Renal cortex interstitium (tissue), 15 donors: ENCODE results near the gene FRMPD1. TPM values are rescaled to one million over a fixed set of nuclear protein-coding genes. Genes with fewer than 3 reads are reported as not detected.
"Not testable (repeated sequence)": the region's sequence is repeated elsewhere in the genome, so short reads cannot be mapped to it uniquely, and the experiment has no call there.

Experiments
- DNase-seq, 11 donors: peaks; one replicate each; pipeline ENCODE4 v3.0.0-alpha.2; 2013; ENCODE audit warnings: low read depth in 9 of 11, low spot score in 4 of 11; ENCODE audit errors: extremely low read depth in 1 of 11
- long read RNA-seq, 16 experiments: transcript quantifications; one replicate each; lab custom pipeline, GENCODE V29; 2026
- polyA plus RNA-seq, 3 donors: library from polyadenylated mRNA; unstranded; fragments of 120-200 nt; gene quantifications; one replicate each; pipeline ENCODE4 v1.2.1, GENCODE V29; 2013; ENCODE audit not compliant: insufficient read length in 3 of 3

The FRMPD1 gene
- polyA plus RNA-seq, result 1 to 10 TPM in 2 of 3 donors, under 1 TPM in 1; 0.88 to 1.1 (median 1.0) TPM
- long read RNA-seq, donor 1, result 0 reads
- long read RNA-seq, donor 2, result 0 reads
- long read RNA-seq, donor 3, result 0 reads
- long read RNA-seq, donor 4, result 0 reads
- long read RNA-seq, donor 5, result 0 reads
- long read RNA-seq, donor 6, full-length matches to known transcripts, result 1 of 1 reads
- long read RNA-seq, donor 6, partial matches to known transcripts, result 0 of 1 reads
- long read RNA-seq, donor 6, other reads (novel, unspliced or antisense), result 0 of 1 reads
- long read RNA-seq, donor 7, result 0 reads
- long read RNA-seq, donor 8, result 0 reads
- long read RNA-seq, donor 9, result 0 reads
- long read RNA-seq, donor 10, result 0 reads
- long read RNA-seq, donor 11, result 0 reads
- long read RNA-seq, donor 12, result 0 reads
- long read RNA-seq, donor 13, result 0 reads
- long read RNA-seq, donor 14, result 0 reads
- long read RNA-seq, donor 15, result 0 reads
- long read RNA-seq, donor 16, result 0 reads

GRCh38 chr9:37650873-37651768 lies at the start of gene FRMPD1:
TSS of gene FRMPD1 (plus strand) at chr9:37650954. CDS start at chr9:37692642, 41,688 bp downstream.
- peak in 8 of 11 donors; percentile 57 to 75 (median 66) for DNase-seq

DNA sequence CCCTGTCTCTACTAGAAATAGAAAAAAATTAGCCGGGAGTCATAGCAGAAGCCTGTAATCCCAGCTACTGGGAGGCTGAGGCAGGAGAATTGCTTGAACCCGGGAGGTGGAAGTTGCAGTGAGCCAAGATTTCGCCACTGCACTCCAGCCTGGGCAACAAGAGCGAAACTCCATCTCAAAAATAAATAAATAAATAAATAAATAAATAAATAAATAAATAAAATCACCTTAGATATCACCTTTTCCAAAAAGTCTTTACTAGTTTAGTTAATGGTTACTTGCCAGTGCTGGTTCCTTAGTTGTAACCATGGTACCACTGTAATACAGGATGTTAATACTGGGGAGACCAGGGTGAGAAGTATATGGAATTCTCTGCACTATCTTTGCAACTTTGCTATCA lies 48.7 kb upstream of the FRMPD1 start:
- not testable (repeated sequence) for DNase-seq

DNA sequence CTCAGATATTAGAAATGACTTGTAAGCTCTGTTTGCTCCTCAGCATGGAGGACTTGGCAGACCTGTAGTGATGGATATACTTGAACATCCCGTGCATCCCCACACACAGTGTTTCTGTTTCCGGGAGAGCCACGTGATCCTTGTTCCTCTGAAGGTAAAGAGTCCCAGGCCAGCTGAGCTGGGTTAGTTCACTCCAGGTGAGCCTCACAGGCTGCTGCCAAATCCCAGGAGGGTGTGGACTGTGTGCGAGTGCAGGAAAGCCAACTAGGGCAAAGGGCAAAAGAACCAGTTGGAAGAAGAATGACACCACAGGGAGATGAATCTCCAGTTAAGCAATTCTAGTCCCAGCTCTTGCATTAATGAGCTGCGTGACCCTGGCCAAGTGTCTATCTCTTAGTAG lies 47.9 kb upstream of the FRMPD1 start:
- no peak for DNase-seq

- DNase-seq, result no peak
These were observed 46.5 kb upstream of the FRMPD1 start for GRCh38 chr9:37604296-37604695.

DNA sequence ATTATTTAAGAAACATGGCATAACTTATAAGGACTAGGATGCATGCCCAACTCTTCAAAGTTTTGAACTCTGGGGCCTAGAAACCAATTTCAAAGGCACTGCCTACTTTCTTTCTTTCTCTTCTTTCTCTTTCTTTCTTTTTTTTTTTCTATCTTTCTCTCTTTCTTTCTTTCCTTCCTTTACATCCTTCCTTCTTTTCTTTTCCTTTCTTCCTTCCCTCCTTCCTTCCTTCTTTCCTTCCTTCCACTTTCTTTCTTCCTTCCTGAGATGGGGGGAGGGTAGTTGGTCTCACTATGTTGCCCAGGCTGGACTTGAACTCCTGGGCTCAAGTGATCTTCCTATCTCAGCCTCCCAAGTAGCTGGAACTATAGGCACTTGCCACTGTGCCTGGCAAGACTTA lies 42.5 kb upstream of the FRMPD1 start:
- DNase-seq, result no peak

DNA sequence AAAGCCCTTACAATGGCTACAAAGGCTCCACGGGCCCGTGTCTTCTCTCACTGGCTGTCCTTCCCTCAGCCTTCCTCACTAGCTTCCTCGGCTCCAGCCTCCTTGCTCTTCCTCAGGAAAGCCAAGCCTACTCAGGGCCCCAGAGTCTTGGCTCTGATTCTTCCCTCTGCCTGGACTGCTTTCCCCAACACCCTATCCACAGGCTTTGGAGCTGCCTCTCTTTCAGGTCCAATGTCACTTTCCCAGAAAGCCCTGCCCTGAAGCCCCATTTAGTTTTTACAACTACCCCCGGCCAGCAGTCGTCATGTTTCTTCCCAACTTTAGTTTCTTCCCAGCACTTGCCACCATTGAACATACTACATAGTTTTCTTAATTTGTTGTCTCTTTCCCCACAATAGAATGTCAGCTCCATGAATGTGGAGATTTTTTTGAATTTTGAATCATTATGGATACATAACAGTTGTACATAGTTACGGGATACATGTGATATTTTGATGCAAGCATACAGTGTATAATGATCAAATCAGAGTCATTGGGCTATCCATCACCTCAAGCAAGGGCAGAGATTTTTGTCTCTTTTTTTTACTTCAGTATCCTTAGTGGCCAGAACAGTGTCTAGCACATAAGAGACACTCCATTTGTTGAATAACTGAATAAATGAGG lies 40.9 kb upstream of the FRMPD1 start:
- no peak for DNase-seq

- DNase-seq, result no peak
These were observed 39.7 kb upstream of the FRMPD1 start for GRCh38 chr9:37611014-37611413.

- no peak for DNase-seq
These were observed 38.8 kb upstream of the FRMPD1 start for GRCh38 chr9:37611961-37612360.

GRCh38 chr9:37617161-37617560 lies 33.6 kb upstream of the FRMPD1 start:
- DNase-seq, result no peak

DNA sequence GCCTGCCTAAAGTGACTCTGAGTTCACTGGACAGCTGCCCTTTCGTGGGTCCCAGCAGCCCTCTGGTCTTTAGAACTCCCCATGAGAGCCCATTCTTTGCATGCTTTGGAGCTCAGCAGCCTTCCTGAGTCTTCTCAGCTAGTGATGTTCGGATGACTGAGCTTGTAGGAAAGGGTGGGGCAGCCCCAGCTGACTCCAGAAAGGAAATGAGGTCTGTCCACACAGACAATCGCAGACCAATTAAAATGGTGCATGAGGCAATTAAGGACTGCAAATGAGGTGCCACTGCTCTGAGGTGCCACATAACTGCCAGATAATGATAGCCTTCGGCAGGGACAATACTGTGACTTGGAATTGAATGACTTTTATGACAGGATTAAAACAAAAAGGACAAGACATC lies 32.9 kb upstream of the FRMPD1 start:
- no peak for DNase-seq

GRCh38 chr9:37618817-37619216 lies 31.9 kb upstream of the FRMPD1 start:
- DNase-seq, result no peak

GRCh38 chr9:37619806-37620205 lies 30.9 kb upstream of the FRMPD1 start:
- no peak for DNase-seq

- DNase-seq, result no peak
These were observed 30.4 kb upstream of the FRMPD1 start for GRCh38 chr9:37620396-37620795.

GRCh38 chr9:37621273-37622121 lies 29.3 kb upstream of the FRMPD1 start:
- no peak for DNase-seq

GRCh38 chr9:37622462-37622861 lies 28.3 kb upstream of the FRMPD1 start:
- no peak for DNase-seq

DNA sequence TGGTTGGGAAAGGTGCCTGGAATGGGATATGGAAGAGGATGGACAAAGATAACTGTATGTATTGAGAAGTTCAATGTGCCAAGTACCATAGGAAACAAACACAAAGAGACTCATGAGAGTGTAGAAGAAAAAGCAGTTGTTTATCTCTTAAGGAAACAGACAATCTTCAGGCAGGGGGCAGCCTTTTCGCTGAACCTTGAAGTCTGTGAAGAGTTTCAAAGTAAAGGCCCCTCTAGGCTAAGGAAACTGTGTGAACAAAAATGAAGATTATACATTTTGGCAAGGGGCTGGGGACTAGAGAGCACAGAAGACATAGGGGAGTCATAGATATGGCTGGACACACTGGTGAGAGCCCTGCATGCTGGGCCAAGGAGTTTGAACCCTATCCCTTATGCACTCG lies 27.5 kb upstream of the FRMPD1 start:
- no peak for DNase-seq

GRCh38 chr9:37624073-37624472 lies 26.7 kb upstream of the FRMPD1 start:
- DNase-seq, result no peak

GRCh38 chr9:37625036-37625757 lies 25.6 kb upstream of the FRMPD1 start:
- DNase-seq, result no peak
